Head of caudate nucleus (tissue), 42 donors: ENCODE data around the gene ENPP3.

Source experiments
- DNase-seq, 42 donors: peaks; one replicate each; pipeline versions ENCODE4 v3.0.0 to v3.0.0-alpha.2; 2020 to 2021; ENCODE audit warnings: mixed read lengths in 7 of 42
- intact Hi-C: fragments of 100-400 bp; cut with DNase I; formaldehyde crosslinking; loops from one replicate; pipeline ENCODE4 v1.15.0; 2022

ENPP3 gene

GRCh38 chr6:131636880-131637792 is at the start of gene ENPP3:
TSS of gene ENPP3 (plus strand) at chr6:131637302. CDS start at chr6:131637385, 83 bp downstream.
- no peak for DNase-seq
- intact Hi-C loops = no loop called here

GRCh38 chr6:131587909-131588308 is 49.2 kb upstream of the ENPP3 start:
- DNase-seq = no peak
- intact Hi-C loops = no loop called here

GRCh38 chr6:131588643-131589042 is 48.5 kb upstream of the ENPP3 start:
- intact Hi-C loops = no loop called here
- DNase-seq = no peak

GRCh38 chr6:131592935-131593334 is 44.2 kb upstream of the ENPP3 start:
- intact Hi-C loops = no loop called here
- DNase-seq = no peak

GRCh38 chr6:131594074-131594473 is 43.0 kb upstream of the ENPP3 start:
- intact Hi-C loops = no loop called here
- no peak for DNase-seq

- intact Hi-C loops = no loop called here
- DNase-seq = no peak
Observed at GRCh38 chr6:131597446-131597845, 39.7 kb upstream of the ENPP3 start.

GRCh38 chr6:131600716-131601115 is 36.4 kb upstream of the ENPP3 start:
- intact Hi-C loops = no loop called here
- DNase-seq = peak in 6 of 42 donors; percentile 2 to 28 (median 14)

GRCh38 chr6:131602781-131603312 is 34.3 kb upstream of the ENPP3 start:
- no peak for DNase-seq
- intact Hi-C loops = no loop called here

GRCh38 chr6:131613296-131613925 is 23.7 kb upstream of the ENPP3 start:
- intact Hi-C loops = no loop called here

GRCh38 chr6:131615275-131615674 is 21.8 kb upstream of the ENPP3 start:
- intact Hi-C loops = no loop called here
- DNase-seq = no peak

More at GRCh38 chr6:131613296-131613925, 23.7 kb upstream of the ENPP3 start:
- DNase-seq = no peak

- intact Hi-C loops = no loop called here
- DNase-seq = peak; percentile 90 to 98 (median 96)
Observed at GRCh38 chr6:131627724-131628682, 9.1 kb upstream of the ENPP3 start, which contains the start of gene MED23. TSS of gene MED23 (minus strand) at chr6:131628242. CDS start at chr6:131628049, 193 bp downstream.

GRCh38 chr6:131628726-131629125 is 8.4 kb upstream of the ENPP3 start:
- intact Hi-C loops = no loop called here
- no peak for DNase-seq

- intact Hi-C loops = no loop called here
- peak in 9 of 42 donors; percentile 2 to 38 (median 9) for DNase-seq
Observed at GRCh38 chr6:131629651-131630050, 7.5 kb upstream of the ENPP3 start.

GRCh38 chr6:131631625-131632289 is 5.3 kb upstream of the ENPP3 start:
- no peak for DNase-seq
- intact Hi-C loops = no loop called here

- intact Hi-C loops = no loop called here
- no peak for DNase-seq
Observed at GRCh38 chr6:131635384-131636340, 1.4 kb upstream of the ENPP3 start.

GRCh38 chr6:131638013-131638412 is 911 bp downstream of the ENPP3 start:
- no peak for DNase-seq
- intact Hi-C loops = no loop called here

- intact Hi-C loops = no loop called here
- DNase-seq = no peak
Observed at GRCh38 chr6:131640100-131640499, 3.0 kb downstream of the ENPP3 start.
